GM12891 (cell line): Measurements from ENCODE around the gene OR5AN1.

Experiments
- POLR2A ChIP-seq: IDR thresholded peaks from 2 replicates; pipeline ENCODE4 v1.6.1; 2011; ENCODE audit warnings: low read depth, low read length, control low read depth
- POU2F2 ChIP-seq: IDR thresholded peaks from 2 replicates; pipeline ENCODE4 v1.6.1; 2011; ENCODE audit warnings: low read depth, mild to moderate bottlenecking, control low read depth, low read length, moderate library complexity
- TAF1 ChIP-seq: IDR thresholded peaks from 2 replicates; pipeline ENCODE4 v1.6.1; 2011; ENCODE audit warnings: low read depth, low read length, control low read depth

GRCh38 chr11:59394186-59394585, 35.5 kb downstream of the OR5AN1 start:
- no peak for TF ChIP-seq POLR2A
- TF ChIP-seq TAF1: no peak
- TF ChIP-seq POU2F2: no peak
